Natural killer cell (primary cell): ENCODE results near the gene TSEN54. TPM values are rescaled to one million over a fixed set of nuclear protein-coding genes. Genes with fewer than 3 reads are reported as not detected.
A peak's percentile ranks its signal among the peaks of the same experiment; 100 is the strongest.

Experiments
- ATAC-seq, 3 donors: fragments of 150-1000 bp in 2 of 3; fragments of 200-7000 bp in 1 of 3; cut with Tn5 transposase; 1 replicate in 1 of 3; 2 replicates in 2 of 3; pipeline ENCODE4 v1.10.0; 2021; ENCODE audit warnings: mild to moderate bottlenecking in 2 of 3, moderate library complexity in 2 of 3
- DNase-seq, 2 donors: peaks; one replicate each; pipeline versions ENCODE4 v3.0.0 to v3.0.0-alpha.2; 2013 to 2021; ENCODE audit warnings: mixed read lengths in 1 of 2
- H3K27ac ChIP-seq: one replicate; pipeline ENCODE4 v1.5.1; 2013; ENCODE audit warnings: mild to moderate bottlenecking, low read length
- H3K27me3 ChIP-seq: one replicate; pipeline ENCODE4 v1.6.1; 2013; ENCODE audit warnings: low read length; ENCODE audit not compliant: control insufficient read depth, insufficient read depth
- H3K36me3 ChIP-seq: one replicate; pipeline ENCODE4 v1.6.1; 2013; ENCODE audit warnings: low read length; ENCODE audit not compliant: control insufficient read depth, insufficient read depth
- H3K4me1 ChIP-seq: one replicate; pipeline ENCODE4 v1.6.1; 2013; ENCODE audit warnings: low read length; ENCODE audit not compliant: control insufficient read depth, insufficient read depth
- H3K4me3 ChIP-seq: one replicate; pipeline ENCODE4 v1.5.1; 2013; ENCODE audit warnings: low read length
- H3K9me3 ChIP-seq: one replicate; pipeline ENCODE4 v1.6.1; 2013; ENCODE audit warnings: low read length; ENCODE audit not compliant: control insufficient read depth, insufficient read depth
- H3K27ac Mint-ChIP-seq, 2 donors: one replicate each; pipeline ENCODE4 v1.8.0; 2022; ENCODE audit warnings: mild to moderate bottlenecking in 2 of 2, mixed read lengths in 2 of 2, moderate library complexity in 1 of 2
- H3K27me3 Mint-ChIP-seq, 2 donors: one replicate each; pipeline ENCODE4 v1.8.0; 2022; ENCODE audit warnings: low read depth in 2 of 2, mixed read lengths in 2 of 2
- H3K36me3 Mint-ChIP-seq: one replicate; pipeline ENCODE4 v1.8.0; 2022; ENCODE audit warnings: mixed read lengths
- H3K4me1 Mint-ChIP-seq, 2 donors: one replicate each; pipeline ENCODE4 v1.8.0; 2022; ENCODE audit warnings: mixed read lengths in 2 of 2
- H3K4me3 Mint-ChIP-seq: one replicate; pipeline ENCODE4 v1.8.0; 2022; ENCODE audit warnings: mild to moderate bottlenecking, moderate library complexity, mixed read lengths
- H3K9me3 Mint-ChIP-seq, 2 donors: one replicate each; pipeline ENCODE4 v1.8.0; 2022; ENCODE audit warnings: mixed read lengths in 2 of 2
- CTCF ChIP-seq: fragments of 200-600 bp; IDR thresholded peaks from one replicate; pipeline ENCODE4 v1.8.0; 2022; ENCODE audit warnings: antibody characterized with exemption
- WGBS: methylation state at CpG from one replicate; pipeline ENCODE4 v1.1.7; 2013; ENCODE audit warnings: missing lambda C conversion rate; ENCODE audit not compliant: insufficient coverage; 5-methylcytosine and 5-hydroxymethylcytosine counted together
- intact Hi-C: fragments of 100-400 bp; cut with micrococcal nuclease; formaldehyde crosslinking; loops from one replicate; pipeline ENCODE4 v1.14.2; 2022
- total RNA-seq, 4 donors: library from RNA; stranded (reverse); fragments of 120-200 nt in 1 of 4; gene quantifications; one replicate each; pipeline versions ENCODE4 v1.2.3 to v1.2.4, GENCODE V29; 2013 to 2022

TSEN54 gene
- total RNA-seq, 3 donors from 2014 or later (not counting 1 experiment from before 2014, with no cell fraction given): 180 to 224 (median 186) TPM

GRCh38 chr17:75494326-75494877 is 21.9 kb upstream of the TSEN54 start:
- Histone ChIP-seq H3K27ac (no peak overlapping the region), H3K9me3 (no peaks in the 10 kb centered on the region), H3K36me3 (peaks cover 75% of the 10 kb centered on the region), H3K27me3 (no peaks in the 10 kb centered on the region), H3K4me1 (peaks cover 6% of the 10 kb centered on the region), H3K4me3 (no peak overlapping the region)
- ATAC-seq (no peak), DNase-seq (no peak)
- H3K4me3 Mint-ChIP-seq: no peak overlapping the region
- no peaks in the 10 kb centered on the region for H3K36me3 Mint-ChIP-seq
- WGBS: 95% methylated on average over 14 of the region's 14 CpGs
- no peak overlapping the region for H3K27ac Mint-ChIP-seq
- TF ChIP-seq CTCF: no peak
- intact Hi-C loops: no loop called here
- no peaks in the 10 kb centered on the region for H3K4me1 Mint-ChIP-seq
- no peaks in the 10 kb centered on the region for H3K9me3 Mint-ChIP-seq
- no peaks in the 10 kb centered on the region for H3K27me3 Mint-ChIP-seq

- ATAC-seq (no peak), DNase-seq (no peak)
- H3K27me3 ChIP-seq: no peaks in the 10 kb centered on the region
- no peak for TF ChIP-seq CTCF
- intact Hi-C loops: no loop called here
- Mint-ChIP-seq H3K36me3 (no peaks in the 10 kb centered on the region), H3K27ac (no peak overlapping the region), H3K9me3 (no peaks in the 10 kb centered on the region), H3K27me3 (no peaks in the 10 kb centered on the region), H3K4me1 (no peaks in the 10 kb centered on the region), H3K4me3 (no peak overlapping the region)
- H3K4me1 ChIP-seq: peaks cover 6% of the 10 kb centered on the region
- H3K27ac ChIP-seq: no peak overlapping the region
- peaks cover 72% of the 10 kb centered on the region for H3K36me3 ChIP-seq
- 95% methylated on average over 11 of the region's 11 CpGs for WGBS
- no peak overlapping the region for H3K4me3 ChIP-seq
- H3K9me3 ChIP-seq: no peaks in the 10 kb centered on the region
Measured at GRCh38 chr17:75496005-75496404, 20.3 kb upstream of the TSEN54 start.

- WGBS: 53% methylated on average over 19 of the region's 21 CpGs
- Histone ChIP-seq H3K27ac (no peak overlapping the region), H3K4me1 (peaks cover 7% of the 10 kb centered on the region), H3K9me3 (no peaks in the 10 kb centered on the region), H3K27me3 (no peaks in the 10 kb centered on the region), H3K4me3 (no peak overlapping the region), H3K36me3 (peaks cover 51% of the 10 kb centered on the region)
- H3K27ac Mint-ChIP-seq: no peak overlapping the region
- H3K4me3 Mint-ChIP-seq: no peak overlapping the region
- ATAC-seq: peak in 2 of 3 donors; percentile 26 to 42
- no peaks in the 10 kb centered on the region for H3K27me3 Mint-ChIP-seq
- intact Hi-C loops: no loop called here
- no peaks in the 10 kb centered on the region for H3K9me3 Mint-ChIP-seq
- H3K36me3 Mint-ChIP-seq: no peaks in the 10 kb centered on the region
- TF ChIP-seq CTCF: no peak
- H3K4me1 Mint-ChIP-seq: no peaks in the 10 kb centered on the region
- peak in 1 of 2 donors; percentile 17 for DNase-seq
Measured at GRCh38 chr17:75498039-75498725, 18.1 kb upstream of the TSEN54 start.
